Cardiac fibroblast (primary cell): ENCODE measurements around the gene NCKAP5.

ENCODE experiments used
- DNase-seq, 2 donors: peaks; one replicate each; pipeline versions ENCODE4 v3.0.0 to v3.0.0-alpha.2; 2010; ENCODE audit warnings: low read depth in 2 of 2
- H3K4me3 ChIP-seq, 2 donors: replicated peaks in 1 of 2; 1 replicate in 1 of 2; 2 replicates in 1 of 2; pipeline ENCODE4 v1.5.1; 2011; ENCODE audit warnings: low read depth in 2 of 2, low read length in 2 of 2, mild to moderate bottlenecking in 2 of 2, moderate library complexity in 1 of 2
- TF ChIP-seq, protein P1 (sequence below): IDR thresholded peaks from one replicate; pipeline ENCODE4 v1.5.1; 2011; ENCODE audit warnings: low read depth, mild to moderate bottlenecking, low read length, inconsistent platforms

Gene NCKAP5

DNA sequence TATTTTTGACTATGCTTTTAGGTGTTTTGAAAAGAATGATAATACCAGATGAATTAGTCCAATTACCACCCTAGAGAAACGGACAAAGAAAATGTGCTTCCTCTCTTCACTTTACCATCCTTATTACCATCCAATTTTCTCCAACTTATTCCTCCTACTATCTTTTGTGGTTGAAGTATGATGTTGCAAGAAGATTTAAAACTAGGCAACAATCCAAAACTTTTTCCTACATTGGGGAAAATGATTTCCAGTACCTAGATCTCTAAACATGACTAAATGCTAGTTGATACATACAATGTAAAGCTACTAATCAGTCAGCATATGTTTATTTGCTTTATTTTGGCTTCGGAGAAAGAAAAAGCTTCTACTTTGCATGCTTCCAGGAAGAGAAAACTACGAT, 543.3 kb downstream of the NCKAP5 start:
- TF ChIP-seq, protein P1, sequence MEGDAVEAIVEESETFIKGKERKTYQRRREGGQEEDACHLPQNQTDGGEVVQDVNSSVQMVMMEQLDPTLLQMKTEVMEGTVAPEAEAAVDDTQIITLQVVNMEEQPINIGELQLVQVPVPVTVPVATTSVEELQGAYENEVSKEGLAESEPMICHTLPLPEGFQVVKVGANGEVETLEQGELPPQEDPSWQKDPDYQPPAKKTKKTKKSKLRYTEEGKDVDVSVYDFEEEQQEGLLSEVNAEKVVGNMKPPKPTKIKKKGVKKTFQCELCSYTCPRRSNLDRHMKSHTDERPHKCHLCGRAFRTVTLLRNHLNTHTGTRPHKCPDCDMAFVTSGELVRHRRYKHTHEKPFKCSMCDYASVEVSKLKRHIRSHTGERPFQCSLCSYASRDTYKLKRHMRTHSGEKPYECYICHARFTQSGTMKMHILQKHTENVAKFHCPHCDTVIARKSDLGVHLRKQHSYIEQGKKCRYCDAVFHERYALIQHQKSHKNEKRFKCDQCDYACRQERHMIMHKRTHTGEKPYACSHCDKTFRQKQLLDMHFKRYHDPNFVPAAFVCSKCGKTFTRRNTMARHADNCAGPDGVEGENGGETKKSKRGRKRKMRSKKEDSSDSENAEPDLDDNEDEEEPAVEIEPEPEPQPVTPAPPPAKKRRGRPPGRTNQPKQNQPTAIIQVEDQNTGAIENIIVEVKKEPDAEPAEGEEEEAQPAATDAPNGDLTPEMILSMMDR, result no peak
- H3K4me3 ChIP-seq, result no peak overlapping the region
- DNase-seq, result no peak

DNA sequence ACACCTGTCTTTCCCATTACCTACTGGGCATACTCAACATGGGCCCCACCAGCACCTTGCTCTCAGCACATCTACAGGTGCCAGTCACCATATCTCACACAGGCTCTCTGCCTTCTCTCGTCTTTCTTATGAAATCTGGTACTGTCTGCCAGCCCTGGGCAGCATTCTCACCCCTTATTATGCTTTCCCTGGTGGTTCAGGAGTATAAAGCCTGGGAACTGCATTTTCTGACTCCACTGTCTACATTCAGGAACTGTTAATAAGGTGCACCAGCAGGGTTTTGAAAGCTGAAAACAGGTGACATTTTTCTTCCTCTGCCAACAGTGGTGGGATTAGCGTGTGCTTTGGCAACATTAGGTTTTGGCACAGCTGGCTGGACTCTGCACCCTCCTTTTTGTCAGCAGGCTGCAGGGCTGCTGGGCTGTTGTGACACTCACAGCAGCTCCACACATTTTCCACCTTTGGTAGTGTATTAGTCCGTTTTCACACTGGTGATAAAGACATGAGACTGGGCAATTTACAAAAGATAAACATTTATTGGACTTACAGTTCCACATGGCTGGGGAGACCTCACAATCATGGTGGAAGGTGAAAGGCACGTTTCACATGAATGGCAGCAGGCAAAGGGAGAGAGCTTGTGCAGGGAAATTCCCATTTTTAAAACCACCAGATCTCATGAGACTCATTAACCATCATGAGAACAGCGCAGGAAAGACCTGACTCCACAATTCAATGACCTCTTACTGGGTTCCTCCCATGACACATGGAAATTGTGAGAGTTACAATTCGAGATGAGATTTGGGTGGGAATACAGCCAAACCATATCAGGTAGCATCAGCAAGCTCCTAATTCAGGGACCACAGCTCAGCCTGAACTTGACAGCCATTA, 555.2 kb downstream of the NCKAP5 start:
- DNase-seq, result no peak
- TF ChIP-seq, protein P1, result no peak
- no peak overlapping the region for H3K4me3 ChIP-seq

- TF ChIP-seq, protein P1, result no peak
- peak in 1 of 2 donors; percentile 1 for DNase-seq
- H3K4me3 ChIP-seq, result no peak overlapping the region
These were observed 563.6 kb downstream of the NCKAP5 start for GRCh38 chr2:133004623-133005022.

DNA sequence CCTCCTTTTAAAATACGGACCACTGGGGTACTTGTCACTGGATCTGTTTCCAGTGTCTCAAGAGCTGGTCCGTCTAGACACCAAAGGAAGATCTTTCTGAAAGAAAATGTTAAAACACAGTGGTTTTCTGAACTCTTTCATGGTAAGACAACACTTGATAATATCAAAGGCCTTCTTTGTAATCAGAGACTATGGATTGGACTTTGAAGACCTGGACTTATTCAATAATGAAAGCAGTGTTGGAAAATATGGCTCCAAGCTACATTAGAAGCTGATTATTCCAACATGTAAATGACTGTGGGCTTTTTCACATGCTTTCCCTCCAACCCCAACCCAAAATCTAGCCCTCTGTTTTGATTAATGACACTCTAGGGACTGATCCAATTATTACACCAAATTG, 568.8 kb downstream of the NCKAP5 start:
- TF ChIP-seq, protein P1, result no peak
- no peak overlapping the region for H3K4me3 ChIP-seq
- DNase-seq, result no peak

DNA sequence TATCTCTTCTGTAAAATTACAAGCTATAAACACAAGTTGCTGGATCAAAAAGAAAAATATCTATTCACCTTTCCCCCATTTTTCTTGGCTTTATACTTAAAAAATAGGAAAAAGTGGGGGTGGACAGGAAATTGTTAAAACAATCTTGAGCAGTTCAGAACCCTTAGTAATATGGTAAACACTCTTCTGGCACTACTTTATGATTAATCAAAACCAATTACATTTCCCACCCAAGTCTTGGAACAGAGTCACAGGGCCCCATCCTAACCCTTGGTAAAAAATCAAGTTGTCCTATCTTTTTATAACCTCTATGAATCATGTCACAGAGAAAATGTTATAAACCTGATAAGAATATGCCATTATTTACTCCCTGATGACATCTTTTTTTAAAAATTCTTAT, 570.0 kb downstream of the NCKAP5 start:
- H3K4me3 ChIP-seq, result no peak overlapping the region
- TF ChIP-seq, protein P1, result no peak
- DNase-seq, result no peak

- DNase-seq, result no peak
- TF ChIP-seq, protein P1, result no peak
- H3K4me3 ChIP-seq, result no peak overlapping the region
These were observed 576.7 kb downstream of the NCKAP5 start for GRCh38 chr2:132991471-132992045.
